CD4-positive, alpha-beta T cell treated with Interleukin-17A for 1 hour (primary cell): ENCODE measurements around the gene MOBP.

Source experiments
- DNase-seq: peaks from one replicate; pipeline ENCODE4 v3.0.0-alpha.2; 2020

The MOBP gene

GRCh38 chr3:39542588-39542988 is 75.1 kb downstream of the MOBP start:
- no peak for DNase-seq

DNA sequence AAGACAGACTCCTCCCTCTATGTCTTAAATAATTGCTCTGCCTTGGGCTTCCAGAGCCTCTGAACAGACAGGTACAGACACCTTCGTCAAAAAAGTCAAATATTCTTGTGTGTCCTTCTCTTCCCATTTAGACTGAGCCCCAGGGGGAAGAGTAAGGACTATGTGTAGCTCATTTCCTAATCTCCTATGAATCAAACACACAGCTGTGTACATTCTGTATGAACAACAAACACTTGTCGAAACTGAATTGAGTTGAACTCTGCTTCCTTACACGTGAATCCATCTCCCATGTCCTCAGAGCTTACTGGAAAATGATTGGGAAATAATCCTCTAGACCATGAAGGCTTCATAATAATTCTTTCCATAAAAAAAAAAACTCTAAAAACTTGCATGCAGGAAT is 80.8 kb downstream of the MOBP start:
- DNase-seq, result no peak

- no peak for DNase-seq
These were observed 83.0 kb downstream of the MOBP start for GRCh38 chr3:39550354-39551051.
